Heart left ventricle (tissue), 13 donors: ENCODE data around the gene SLIT1.

Experiments used
- CTCF ChIP-seq, 12 donors: fragments of 200-600 bp; sonication (generic) in 4 of 12; IDR thresholded peaks; one replicate each; pipeline versions ENCODE4 v1.5.0 to v1.8.0; 2018 to 2022; ENCODE audit warnings: antibody characterized with exemption in 12 of 12, mild to moderate bottlenecking in 5 of 12
- POLR2A ChIP-seq, 2 donors: fragments of 450-650 bp; IDR thresholded peaks; one replicate each; pipeline ENCODE4 v1.6.1; 2017; ENCODE audit warnings: antibody characterized with exemption in 2 of 2, mild to moderate bottlenecking in 2 of 2, moderate library complexity in 2 of 2
- donor health status: ischemic (EF 13 %, LVEDD 7.1; RV severe dilation, severe dysfunction).
- donor health status: DM: no; HTN: yes; CAD: no.
- donor health status: DM: no; HTN: no; CAD: no.
- donor health status: ischemic (EF 25% LVEDD 6.9; RV normal size, moderate dysfunction).
- donor health status: ischemic (EF 25% LVEDD 5.7; RV mildly dilated, moderate dysfunction).
- donor health status: ischemic (EF 35%, LVEDD 5.7; RV mildly dilated, moderate dysfunction).
- donor health status: nonischemic (EF 11% LVEDD 7.7; RV severe dilation, severe dysfunction).
- donor health status: DM: yes; HTN: yes; CAD: no.
- donor health status: PGD.
- donor health status: ischemic (EF 29% LVEDD 5.4; RV normal size, mild dysfunction).
- donor health status: nonischemic (EF 23%, LVEDD 6.1; RV moderate dilation, normal function).

- TF ChIP-seq CTCF (IDR thresholded peaks at IDR 0.05) (no peak), POLR2A (IDR thresholded peaks at IDR 0.05) (no peak)
Measured at GRCh38 chr10:96951954-96952353, 233.8 kb downstream of the SLIT1 start.
